ENCODE measurements around the gene AMPH.
"Not testable (repeated sequence)": the region's sequence is repeated elsewhere in the genome, so short reads cannot be mapped to it uniquely, and the experiment has no call there.

DNA sequence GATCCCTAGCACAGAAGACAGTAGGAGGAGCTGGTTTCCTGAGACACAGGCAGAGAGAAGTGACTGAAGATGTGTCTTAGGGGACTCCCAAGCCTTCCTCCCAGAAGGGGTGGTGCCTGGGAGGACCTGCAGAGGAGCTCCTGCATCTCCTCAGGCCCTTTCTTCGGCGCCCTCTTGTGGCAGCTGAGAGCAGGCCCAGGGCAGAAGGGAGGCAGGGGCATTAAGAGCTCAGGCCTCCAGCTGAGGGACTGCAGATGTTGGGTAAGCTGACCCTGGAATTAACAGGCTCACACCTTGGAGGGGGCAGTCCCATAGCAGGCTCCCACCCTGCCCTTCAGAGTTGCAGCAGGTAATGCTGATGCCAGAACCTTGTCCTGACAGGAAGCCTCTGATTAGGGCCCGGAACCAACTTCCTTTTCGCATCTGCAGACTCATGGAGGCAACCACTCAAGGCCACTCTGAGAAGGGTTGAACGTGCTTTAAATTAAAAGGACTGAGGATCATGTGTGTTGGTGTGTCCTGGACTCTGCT, 272.0 kb downstream of the AMPH start:
- not testable (repeated sequence) for TF ChIP-seq POLR2A, POLR2AphosphoS5, POU2F2, TAF1 (IDR thresholded peaks at IDR 0.05; ENCODE audit: low read depth, low read length)
- TF ChIP-seq SPI1 (IDR thresholded peaks at IDR 0.05; ENCODE audit: low read depth, low read length): peak; percentile 30

Measured in GM12891 (cell line).